HCT116 (cell line): ENCODE measurements around the gene BAIAP2L1. TPM values are rescaled to one million over a fixed set of nuclear protein-coding genes. Genes with fewer than 3 reads are reported as not detected.

Source experiments
- ATAC-seq: fragments of 200-7000 bp; cut with Tn5 transposase; 2 replicates; pipeline ENCODE4 v1.9.1; 2020; ENCODE audit warnings: mild to moderate bottlenecking, moderate library complexity
- BruUV-seq: library from RNA; stranded (reverse); fragments of 400-500 nt; replicated peaks from 2 replicates; lab custom pipeline; 2021; lab: Mats Ljungman, UMichigan
- CTCF ChIA-PET: fragments of 300-600 bp; sonication (Branson Sonifier 250); formaldehyde crosslinking; loops from one replicate; lab custom pipeline; 2021; ENCODE audit warnings: antibody characterized with exemption; lab: Charles Lee
- POLR2A ChIA-PET: fragments of 300-600, 350-600 bp; sonication (Branson Sonifier 250); formaldehyde crosslinking; loops from one replicate; lab custom pipeline; 2021; ENCODE audit warnings: antibody characterized with exemption; lab: Charles Lee
- RAD21 ChIA-PET, 2 experiments: fragments of 300-600 bp; sonication (Branson Sonifier 250); formaldehyde crosslinking; loops; one replicate each; lab custom pipeline; 2023; ENCODE audit warnings: low total read pairs in 2 of 2; ENCODE audit not compliant: uncharacterized antibody in 2 of 2, unreplicated experiment in 2 of 2, low non-redundant PET in 1 of 2; lab: Charles Lee
- DNase-seq: peaks from one replicate; pipeline ENCODE4 v3.0.0-alpha.2; 2010; ENCODE audit warnings: low read depth, low spot score
- H2AFZ ChIP-seq: fragments of 200-600 bp; shearing (Covaris generic), sonication (generic); 2 replicates; pipeline ENCODE4 v1.6.1; 2017; ENCODE audit warnings: low read depth, mixed run types, mixed read lengths, antibody characterized with exemption, low read length; ENCODE audit not compliant: poor library complexity, severe bottlenecking
- H3K27ac ChIP-seq: 2 replicates; pipeline ENCODE4 v1.5.1; 2012; ENCODE audit warnings: low read depth, low read length
- H3K27me3 ChIP-seq: fragments of 200-600 bp; sonication (generic); 2 replicates; pipeline ENCODE4 v1.6.1; 2016; ENCODE audit warnings: mixed run types, low read length, mixed read lengths; ENCODE audit not compliant: insufficient read depth
- H3K36me3 ChIP-seq, 2 experiments: fragments of 200-500 bp in 1 of 2; fragments of 200-600 bp in 1 of 2; sonication (Bioruptor generic) in 1 of 2; sonication (generic) in 1 of 2; 2 replicates each; pipeline versions ENCODE4 v1.5.1 to v1.6.1; 2014 to 2016; ENCODE audit warnings: low read length in 2 of 2, inconsistent platforms in 1 of 2, mixed read lengths in 1 of 2, mixed run types in 1 of 2; ENCODE audit not compliant: insufficient read depth in 2 of 2, control insufficient read depth in 1 of 2
- H3K4me1 ChIP-seq, 2 experiments: fragments of 200-600 bp in 1 of 2; sonication (generic) in 1 of 2; 2 replicates each; pipeline versions ENCODE4 v1.5.1 to v1.6.1; 2012 to 2017; ENCODE audit warnings: low read length in 2 of 2, inconsistent platforms in 1 of 2, mild to moderate bottlenecking in 1 of 2, mixed read lengths in 1 of 2, mixed run types in 1 of 2, moderate library complexity in 1 of 2; ENCODE audit not compliant: insufficient read depth in 2 of 2, control insufficient read depth in 1 of 2
- H3K4me2 ChIP-seq: fragments of 200-600 bp; sonication (generic); 2 replicates; pipeline ENCODE4 v1.6.1; 2017; ENCODE audit warnings: mixed run types, low read length, mixed read lengths
- H3K4me3 ChIP-seq, 2 experiments: fragments of 200-600 bp in 1 of 2; sonication (generic) in 1 of 2; replicated peaks in 1 of 2; 2 replicates each; pipeline ENCODE4 v1.5.1; 2011 to 2016; ENCODE audit warnings: low read length in 2 of 2, control low read depth in 1 of 2, low read depth in 1 of 2, mild to moderate bottlenecking in 1 of 2, mixed read lengths in 1 of 2, mixed run types in 1 of 2
- H3K79me2 ChIP-seq: fragments of 200-600 bp; sonication (generic); 2 replicates; pipeline ENCODE4 v1.6.1; 2017; ENCODE audit warnings: mild to moderate bottlenecking, mixed run types, low read length, moderate library complexity, mixed read lengths; ENCODE audit not compliant: insufficient read depth
- H3K9ac ChIP-seq: fragments of 200-600 bp; sonication (generic); 2 replicates; pipeline ENCODE4 v1.6.1; 2016; ENCODE audit warnings: low read length, mixed read lengths
- H3K9me2 ChIP-seq: fragments of 200-600 bp; sonication (generic), shearing (Covaris generic); 2 replicates; pipeline ENCODE4 v1.6.1; 2017; ENCODE audit warnings: mixed run types, mild to moderate bottlenecking, moderate library complexity; ENCODE audit not compliant: insufficient read depth
- H3K9me3 ChIP-seq, 2 experiments: fragments of 200-500 bp in 1 of 2; fragments of 200-600 bp in 1 of 2; sonication (Bioruptor generic) in 1 of 2; sonication (generic) in 1 of 2; 2 replicates each; pipeline ENCODE4 v1.6.1; 2014 to 2017; ENCODE audit warnings: low read length in 2 of 2, mixed read lengths in 2 of 2, inconsistent platforms in 1 of 2, low read depth in 1 of 2, mild to moderate bottlenecking in 1 of 2, mixed run types in 1 of 2, moderate library complexity in 1 of 2; ENCODE audit not compliant: control insufficient read depth in 1 of 2, insufficient read depth in 1 of 2
- H4K20me1 ChIP-seq: fragments of 200-600 bp; sonication (generic), shearing (Covaris generic); 2 replicates; pipeline ENCODE4 v1.6.1; 2017; ENCODE audit warnings: mixed run types, mild to moderate bottlenecking, moderate library complexity; ENCODE audit not compliant: insufficient read depth
- CBX3 ChIP-seq: IDR thresholded peaks from 2 replicates; pipeline ENCODE4 v1.6.1; 2012; ENCODE audit warnings: low read depth
- EZH2 ChIP-seq: fragments of 200-600 bp; sonication (generic); IDR thresholded peaks from 2 replicates; pipeline ENCODE4 v1.6.1; 2017; ENCODE audit warnings: antibody characterized with exemption, mixed run types
- EZH2phosphoT487 ChIP-seq: fragments of 200-600 bp; IDR thresholded peaks from 2 replicates; pipeline ENCODE4 v1.6.1; 2018; ENCODE audit warnings: antibody characterized with exemption, borderline replicate concordance
- JUND ChIP-seq: IDR thresholded peaks from 2 replicates; pipeline ENCODE4 v1.6.1; 2012
- POLR2A ChIP-seq: IDR thresholded peaks from 2 replicates; pipeline ENCODE4 v1.7.0; 2011; ENCODE audit warnings: borderline replicate concordance; ENCODE audit not compliant: insufficient read depth, insufficient read length; ENCODE audit errors: extremely low read depth
- RAD21 ChIP-seq: IDR thresholded peaks from 2 replicates; pipeline ENCODE4 v1.6.1; 2012; ENCODE audit warnings: low read depth, mild to moderate bottlenecking
- SIN3A ChIP-seq: IDR thresholded peaks from 2 replicates; pipeline ENCODE4 v1.6.1; 2012; ENCODE audit warnings: low read depth
- SP1 ChIP-seq: IDR thresholded peaks from 2 replicates; pipeline ENCODE4 v1.6.1; 2012; ENCODE audit warnings: low read depth
- SRF ChIP-seq: IDR thresholded peaks from 2 replicates; pipeline ENCODE4 v1.6.1; 2012; ENCODE audit warnings: low read depth
- ZNF274 ChIP-seq: fragments of 200-500 bp; sonication (Bioruptor generic); IDR thresholded peaks from 2 replicates; pipeline ENCODE4 v1.6.1; 2014; ENCODE audit warnings: mild to moderate bottlenecking, low read depth, low read length, inconsistent platforms
- intact Hi-C: fragments of 100-400 bp; cut with micrococcal nuclease; formaldehyde crosslinking; loops from 2 replicates; pipeline ENCODE4 v1.10.0; 2022
- total RNA-seq: library from RNA; stranded (reverse); gene quantifications from one replicate; pipeline ENCODE4 v1.2.1, GENCODE V29; 2021; ENCODE audit not compliant: unreplicated experiment
- TF ChIP-seq, protein P1 (sequence below), 3 experiments: fragments of 200-600 bp in 1 of 3; sonication (generic) in 1 of 3; IDR thresholded peaks in 2 of 3; conservative IDR thresholded peaks in 1 of 3; 2 replicates each; pipeline ENCODE4 v1.5.1; 2012 to 2017; ENCODE audit warnings: low read depth in 2 of 3, low read length in 2 of 3, antibody characterized with exemption in 1 of 3, borderline replicate concordance in 1 of 3, control low read depth in 1 of 3, mild to moderate bottlenecking in 1 of 3, mixed read lengths in 1 of 3, mixed run types in 1 of 3, moderate library complexity in 1 of 3; ENCODE audit not compliant: insufficient read depth in 1 of 3
- TF ChIP-seq, protein P2 (sequence below): IDR thresholded peaks from 2 replicates; pipeline ENCODE4 v1.6.1; 2012

The BAIAP2L1 gene
- total RNA-seq, 1 experiment from 2014 or later = 61.2 TPM

DNA sequence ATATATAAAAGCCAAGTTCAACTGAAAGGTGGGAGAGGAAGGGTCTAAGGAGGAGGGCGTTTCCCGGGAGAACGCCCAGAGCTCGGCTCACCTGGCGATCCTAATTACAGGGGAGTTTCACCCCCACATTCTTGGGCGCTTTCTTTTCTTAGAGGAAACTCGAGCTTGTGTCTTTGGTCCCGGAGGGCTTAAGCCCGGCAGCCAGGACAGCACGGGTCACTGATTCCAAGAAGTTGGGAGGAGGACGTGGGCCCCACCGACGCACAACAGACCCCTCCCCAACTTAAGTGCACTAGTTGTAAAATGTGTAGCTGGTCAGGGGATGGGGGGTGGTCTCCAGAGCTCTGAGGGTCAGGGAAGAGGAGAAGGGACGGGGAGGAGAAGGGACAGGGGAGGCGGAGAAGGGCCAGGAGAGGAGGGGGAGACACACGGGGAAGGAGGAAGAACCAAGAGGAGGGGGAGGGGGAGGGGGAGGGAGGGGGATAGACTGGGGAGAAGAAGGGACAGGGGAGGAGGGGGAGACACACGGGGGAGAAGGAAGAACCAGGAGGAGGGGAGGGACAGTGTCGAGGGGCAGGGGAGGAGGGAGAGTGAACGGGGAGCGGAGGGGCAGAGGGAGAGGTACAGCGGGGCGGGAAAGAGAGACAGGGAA lies 874 bp downstream of the BAIAP2L1 start (continued):
- no peak for TF ChIP-seq ZNF274

DNA sequence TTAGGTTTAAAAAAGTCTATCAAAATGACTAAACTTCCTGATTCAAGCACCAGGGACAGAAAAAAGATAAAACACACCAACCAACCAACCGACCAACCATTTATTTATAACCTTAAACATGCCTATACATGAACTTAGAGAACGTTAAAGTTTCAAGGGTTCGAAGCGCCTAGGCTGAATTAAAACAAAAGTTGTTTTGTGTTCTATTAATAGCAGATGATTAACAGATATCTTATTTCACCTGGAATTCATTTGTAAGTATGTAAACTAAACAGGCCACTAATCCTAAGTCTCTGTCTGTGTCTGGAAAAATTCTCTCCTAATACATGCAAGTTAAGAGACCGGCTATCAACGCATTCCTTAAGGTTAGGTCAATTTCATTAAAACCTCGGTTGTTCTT lies 1.4 kb downstream of the BAIAP2L1 start:
- Histone ChIP-seq H3K4me1 (peaks cover 29 to 57% of the 10 kb centered on the region in 2 experiments), H3K36me3 (0 out of 4 replicates have a peak, but pooled peaks cover 0 to 4% of the 10 kb centered on the region in 2 experiments), H3K27me3 (no peaks in the 10 kb centered on the region), H3K9ac (peak overlapping the region; percentile 91), H3K9me3 (no peaks in the 10 kb centered on the region), H3K9me2 (no peaks in the 10 kb centered on the region), H3K27ac (peak overlapping the region; percentile 67), H3K4me3 (peak overlapping the region; percentile 58 to 91), H4K20me1 (peaks cover 3% of the 10 kb centered on the region; the same call in 1 of the 2 replicates), H2AFZ (no peak overlapping the region), H3K4me2 (peak overlapping the region; percentile 98), H3K79me2 (peaks cover 57% of the 10 kb centered on the region)
- intact Hi-C loops = no loop called here
- POLR2A ChIA-PET = no interaction called here
- TF ChIP-seq SIN3A (no peak; the same call in 1 of the 2 replicates), SP1 (peak; percentile 13; the same call in 1 of the 2 replicates)
- no peak for DNase-seq
- CTCF ChIA-PET = no interaction called here
- RAD21 ChIA-PET = interaction anchor here in 1 of 2 experiments (0.7 kb wide), 1 partner anchor 46 kb away, joined by 3 read pairs; no protein-coding TSS in a partner anchor
- no peak for ATAC-seq
- no TSS peak for BruUV-seq

DNA sequence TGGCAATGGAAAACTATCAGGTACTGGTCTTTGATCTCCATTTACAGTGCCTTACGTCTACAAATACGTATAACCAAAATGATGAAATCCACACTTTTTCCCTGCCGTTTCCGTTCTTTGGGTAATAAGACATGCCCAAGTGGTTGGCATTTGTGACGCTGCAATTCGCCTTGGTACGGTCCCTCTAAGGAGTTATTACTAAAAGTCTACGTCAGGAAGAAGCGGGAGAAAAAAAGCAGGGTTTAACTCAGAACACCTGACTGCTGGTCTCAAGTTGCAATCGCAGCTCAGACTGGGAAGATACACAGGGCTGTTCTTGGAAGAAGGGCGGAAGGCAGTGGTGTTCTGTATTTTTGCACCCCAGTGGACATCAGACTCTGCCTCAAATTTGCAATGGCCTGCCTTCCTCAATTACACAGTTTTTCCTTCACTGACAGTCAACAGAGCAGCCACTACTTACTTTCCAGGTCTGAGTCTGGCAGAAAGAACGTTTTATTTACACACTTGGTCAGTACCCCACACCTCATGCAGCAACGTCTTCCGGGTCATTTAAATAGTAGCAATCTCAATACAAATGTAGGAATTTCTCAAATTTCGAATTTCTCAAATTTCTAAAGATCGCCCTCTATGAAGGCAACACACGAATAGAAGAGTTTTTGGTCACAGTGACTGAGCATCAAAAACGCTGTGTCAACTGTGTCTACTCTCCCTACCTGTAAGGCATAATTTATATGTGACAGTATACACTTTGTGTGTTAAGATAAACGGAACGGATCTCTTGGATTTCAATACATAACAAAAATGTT lies 2.1 kb downstream of the BAIAP2L1 start:
- H3K4me1 ChIP-seq = peaks cover 33 to 63% of the 10 kb centered on the region in 2 experiments
- intact Hi-C loops = no loop called here
- H3K9me2 ChIP-seq = no peaks in the 10 kb centered on the region
- POLR2A ChIA-PET = interaction anchor here (0.9 kb wide), 1 partner anchor 44 kb away, joined by 3 read pairs; no protein-coding TSS in a partner anchor
- BruUV-seq = TSS peak; percentile 45
- H3K79me2 ChIP-seq = peaks cover 62% of the 10 kb centered on the region
- RAD21 ChIA-PET = no interaction called here
- H3K4me3 ChIP-seq = peak overlapping the region; percentile 58 to 91; a peak in 3 of 4 replicates
- CTCF ChIA-PET = no interaction called here
- peak overlapping the region; percentile 91 for H3K9ac ChIP-seq
- no peaks in the 10 kb centered on the region for H3K27me3 ChIP-seq
- no peaks in the 10 kb centered on the region for H3K9me3 ChIP-seq
- H3K36me3 ChIP-seq = 0 out of 4 replicates have a peak, but pooled peaks cover 0 to 4% of the 10 kb centered on the region in 2 experiments
- no peak for ATAC-seq
- H3K4me2 ChIP-seq = peak overlapping the region; percentile 98
- no peak for TF ChIP-seq SP1
- no peak for TF ChIP-seq EZH2
- no peak for TF ChIP-seq CBX3
- TF ChIP-seq, protein P1, sequence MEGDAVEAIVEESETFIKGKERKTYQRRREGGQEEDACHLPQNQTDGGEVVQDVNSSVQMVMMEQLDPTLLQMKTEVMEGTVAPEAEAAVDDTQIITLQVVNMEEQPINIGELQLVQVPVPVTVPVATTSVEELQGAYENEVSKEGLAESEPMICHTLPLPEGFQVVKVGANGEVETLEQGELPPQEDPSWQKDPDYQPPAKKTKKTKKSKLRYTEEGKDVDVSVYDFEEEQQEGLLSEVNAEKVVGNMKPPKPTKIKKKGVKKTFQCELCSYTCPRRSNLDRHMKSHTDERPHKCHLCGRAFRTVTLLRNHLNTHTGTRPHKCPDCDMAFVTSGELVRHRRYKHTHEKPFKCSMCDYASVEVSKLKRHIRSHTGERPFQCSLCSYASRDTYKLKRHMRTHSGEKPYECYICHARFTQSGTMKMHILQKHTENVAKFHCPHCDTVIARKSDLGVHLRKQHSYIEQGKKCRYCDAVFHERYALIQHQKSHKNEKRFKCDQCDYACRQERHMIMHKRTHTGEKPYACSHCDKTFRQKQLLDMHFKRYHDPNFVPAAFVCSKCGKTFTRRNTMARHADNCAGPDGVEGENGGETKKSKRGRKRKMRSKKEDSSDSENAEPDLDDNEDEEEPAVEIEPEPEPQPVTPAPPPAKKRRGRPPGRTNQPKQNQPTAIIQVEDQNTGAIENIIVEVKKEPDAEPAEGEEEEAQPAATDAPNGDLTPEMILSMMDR (IDR thresholded peaks at IDR 0.05 in 2 of 3, conservative IDR thresholded peaks at IDR 0.05 in 1 of 3; ENCODE audit: borderline replicate concordance in 1 of 3, insufficient read depth in 1 of 3, low read depth in 2 of 3, low read length in 2 of 3) = no peak
- TF ChIP-seq, protein P2, sequence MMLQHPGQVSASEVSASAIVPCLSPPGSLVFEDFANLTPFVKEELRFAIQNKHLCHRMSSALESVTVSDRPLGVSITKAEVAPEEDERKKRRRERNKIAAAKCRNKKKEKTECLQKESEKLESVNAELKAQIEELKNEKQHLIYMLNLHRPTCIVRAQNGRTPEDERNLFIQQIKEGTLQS = no peak
- no peak for TF ChIP-seq ZNF274
- TF ChIP-seq POLR2A = no peak
- TF ChIP-seq EZH2phosphoT487 = no peak
- TF ChIP-seq JUND = no peak
- no peak for TF ChIP-seq SRF
- no peak for TF ChIP-seq SIN3A
- no peak for TF ChIP-seq RAD21
- TF ChIP-seq, all 23 proteins: peak for 0
- Histone ChIP-seq H4K20me1 (peaks cover 6% of the 10 kb centered on the region; the same call in 1 of the 2 replicates), H2AFZ (no peak overlapping the region), H3K27ac (no peak overlapping the region)
- no peak for DNase-seq
